Heart right ventricle (tissue), 16 donors: ENCODE results near the gene ISL2. TPM values are rescaled to one million over a fixed set of nuclear protein-coding genes. Genes with fewer than 3 reads are reported as not detected.
"Not testable (repeated sequence)": the region's sequence is repeated elsewhere in the genome, so short reads cannot be mapped to it uniquely, and the experiment has no call there.

Experiments used
- ATAC-seq, 8 donors: fragments of 200-7000 bp; cut with Tn5 transposase; one replicate each; pipeline ENCODE4 v1.9.1; 2020; ENCODE audit warnings: mild to moderate bottlenecking in 8 of 8, moderate library complexity in 8 of 8, moderate number of reproducible peaks in 1 of 8
- DNase-seq, 2 donors: peaks; one replicate each; pipeline ENCODE4 v3.0.0-alpha.2; 2020
- H3K27ac ChIP-seq, 10 donors: fragments of 200-600 bp; sonication (generic) in 2 of 10; one replicate each; pipeline versions ENCODE4 v1.5.0 to v1.8.0; 2020 to 2022; ENCODE audit warnings: mild to moderate bottlenecking in 3 of 10
- H3K27me3 ChIP-seq, 7 donors: fragments of 200-600 bp; one replicate each; pipeline ENCODE4 v1.8.0; 2021 to 2022; ENCODE audit warnings: mild to moderate bottlenecking in 2 of 7
- H3K36me3 ChIP-seq, 9 donors: fragments of 200-600 bp; sonication (generic) in 1 of 9; one replicate each; pipeline versions ENCODE4 v1.5.0 to v1.8.0; 2020 to 2022; ENCODE audit warnings: mild to moderate bottlenecking in 2 of 9
- H3K4me1 ChIP-seq, 9 donors: fragments of 200-600 bp; sonication (generic) in 1 of 9; one replicate each; pipeline versions ENCODE4 v1.5.0 to v1.8.0; 2020 to 2022; ENCODE audit warnings: mild to moderate bottlenecking in 4 of 9
- H3K4me3 ChIP-seq, 10 donors: fragments of 200-600 bp; sonication (generic) in 2 of 10; one replicate each; pipeline versions ENCODE4 v1.5.0 to v1.8.0; 2020 to 2022; ENCODE audit warnings: mild to moderate bottlenecking in 7 of 10, moderate library complexity in 2 of 10
- H3K9me3 ChIP-seq, 11 donors: fragments of 200-600 bp in 10 of 11; sonication (generic) in 2 of 11; one replicate each; pipeline versions ENCODE4 v1.5.0 to v1.8.0; 2013 to 2022; ENCODE audit warnings: mild to moderate bottlenecking in 2 of 11, control low read depth in 1 of 11, moderate library complexity in 1 of 11
- WGBS, 2 donors: extraction: QIAGEN DNeasy Blood & Tissue Kit; methylation state at CpG; one replicate each; pipeline ENCODE4 v1.1.7; 2013; ENCODE audit warnings: inconsistent platforms in 1 of 2; 5-methylcytosine and 5-hydroxymethylcytosine counted together
- intact Hi-C, 10 donors: fragments of 100-400 bp; cut with DNase I; formaldehyde crosslinking; loops; one replicate each; pipeline versions ENCODE4 v1.11.1 to v1.14.2; 2022
- polyA plus RNA-seq, 2 donors: library from polyadenylated mRNA; stranded (reverse); fragments of 200-250 nt; gene quantifications; one replicate each; pipeline ENCODE4 v1.2.3, GENCODE V29; 2013
- total RNA-seq, 10 donors: library from RNA; stranded (reverse); fragmentation: NEBNext Ultra II Directional in 3 of 10; extraction: Animal tissue kit (Norgen Biotek cat#: 25700) in 3 of 10; gene quantifications; one replicate each; pipeline versions ENCODE4 v1.2.1 to v1.2.4, GENCODE V29; 2021 to 2023
- TF ChIP-seq, protein P1 (sequence below), 9 donors: fragments of 200-600 bp; sonication (generic) in 2 of 9; IDR thresholded peaks; one replicate each; pipeline versions ENCODE4 v1.5.0 to v1.8.0; 2021 to 2022; ENCODE audit warnings: antibody characterized with exemption in 9 of 9, mild to moderate bottlenecking in 5 of 9, moderate library complexity in 1 of 9
- donor health status: Arrhythmogenic right ventricular cardiomyopathy.
- donor health status: ischemic (EF 13 %, LVEDD 7.1; RV severe dilation, severe dysfunction).
- donor health status: healthy with polysubstance abuse.
- donor health status: DM: no; HTN: yes; CAD: no.
- donor health status: DM: no; HTN: no; CAD: no.
- donor health status: ischemic (EF 25% LVEDD 6.9; RV normal size, moderate dysfunction).
- donor health status: ischemic (EF 25% LVEDD 5.7; RV mildly dilated, moderate dysfunction).
- donor health status: healthy.
- donor health status: DM: yes; HTN: yes; CAD: no.
- donor health status: Ischemic cardiomyopathy.
- donor health status: ischemic (EF 35%, LVEDD 5.7; RV mildly dilated, moderate dysfunction).
- donor health status: nonischemic (EF 11% LVEDD 7.7; RV severe dilation, severe dysfunction).
- donor health status: DM: yes; HTN: yes; CAD: no.
- donor health status: PGD.
- donor health status: ischemic (EF 29% LVEDD 5.4; RV normal size, mild dysfunction).
- donor health status: nonischemic (EF 23%, LVEDD 6.1; RV moderate dilation, normal function).

The ISL2 gene
- total and polyA plus RNA-seq, 12 donors: 0.16 TPM; not detected in 11

DNA sequence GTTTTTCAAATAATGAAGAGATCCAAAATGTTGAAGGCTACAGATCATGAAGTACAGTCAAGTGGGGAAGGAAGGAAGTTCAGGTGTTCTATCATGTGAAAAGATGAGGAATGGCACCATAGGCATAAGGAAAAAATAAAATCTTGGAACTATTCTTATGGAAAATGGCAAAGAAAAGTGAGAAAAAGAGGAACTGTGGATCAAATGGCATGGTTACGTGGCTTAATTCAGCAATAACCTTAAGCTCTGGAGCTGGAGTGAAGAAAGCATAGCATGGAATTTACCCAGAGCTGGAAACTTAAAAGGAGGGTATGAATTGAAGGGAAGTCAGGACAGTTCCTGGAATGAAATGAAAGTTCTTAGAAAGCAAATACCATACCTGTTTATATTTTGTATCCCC lies 39.7 kb upstream of the ISL2 start:
- H3K9me3 ChIP-seq: no peaks in the 10 kb centered on the region
- intact Hi-C loops: no loop called here
- TF ChIP-seq, protein P1, sequence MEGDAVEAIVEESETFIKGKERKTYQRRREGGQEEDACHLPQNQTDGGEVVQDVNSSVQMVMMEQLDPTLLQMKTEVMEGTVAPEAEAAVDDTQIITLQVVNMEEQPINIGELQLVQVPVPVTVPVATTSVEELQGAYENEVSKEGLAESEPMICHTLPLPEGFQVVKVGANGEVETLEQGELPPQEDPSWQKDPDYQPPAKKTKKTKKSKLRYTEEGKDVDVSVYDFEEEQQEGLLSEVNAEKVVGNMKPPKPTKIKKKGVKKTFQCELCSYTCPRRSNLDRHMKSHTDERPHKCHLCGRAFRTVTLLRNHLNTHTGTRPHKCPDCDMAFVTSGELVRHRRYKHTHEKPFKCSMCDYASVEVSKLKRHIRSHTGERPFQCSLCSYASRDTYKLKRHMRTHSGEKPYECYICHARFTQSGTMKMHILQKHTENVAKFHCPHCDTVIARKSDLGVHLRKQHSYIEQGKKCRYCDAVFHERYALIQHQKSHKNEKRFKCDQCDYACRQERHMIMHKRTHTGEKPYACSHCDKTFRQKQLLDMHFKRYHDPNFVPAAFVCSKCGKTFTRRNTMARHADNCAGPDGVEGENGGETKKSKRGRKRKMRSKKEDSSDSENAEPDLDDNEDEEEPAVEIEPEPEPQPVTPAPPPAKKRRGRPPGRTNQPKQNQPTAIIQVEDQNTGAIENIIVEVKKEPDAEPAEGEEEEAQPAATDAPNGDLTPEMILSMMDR (IDR thresholded peaks at IDR 0.05): no peak
- no peaks in the 10 kb centered on the region for H3K27me3 ChIP-seq
- peaks cover 0 to 6% (median 0%) of the 10 kb centered on the region in 9 donors for H3K36me3 ChIP-seq
- 96 to 97% methylated on average over 1 of the region's 1 CpG for WGBS, 2 donors
- H3K4me1 ChIP-seq: peaks cover 0 to 43% (median 21%) of the 10 kb centered on the region in 9 donors
- DNase-seq (no peak), ATAC-seq (no peak)
- no peak overlapping the region for H3K27ac ChIP-seq
- H3K4me3 ChIP-seq: no peak overlapping the region

DNA sequence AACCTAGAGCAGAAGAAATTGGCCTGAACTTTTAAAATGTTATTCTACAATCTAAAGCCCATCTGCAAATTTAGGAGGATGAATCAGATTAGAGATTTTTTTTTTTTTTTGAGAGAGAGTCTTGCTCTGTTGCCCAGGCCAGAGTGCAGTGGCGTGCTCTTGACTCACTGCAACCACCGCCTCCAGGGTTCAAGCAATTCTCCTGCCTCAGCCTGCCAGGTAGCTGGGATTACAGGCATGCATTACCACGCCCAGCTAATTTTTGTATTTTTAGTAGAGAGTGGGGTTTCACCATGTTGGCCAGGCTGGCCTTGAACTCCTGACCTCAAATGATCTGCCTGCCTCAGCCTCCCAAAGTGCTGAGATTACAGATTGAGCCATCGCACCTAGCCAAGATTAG lies 38.6 kb upstream of the ISL2 start:
- DNase-seq, H3K9me3 ChIP-seq, H3K27me3 ChIP-seq, ATAC-seq, intact Hi-C loops, H3K36me3 ChIP-seq, H3K27ac ChIP-seq, H3K4me3 ChIP-seq: not testable (repeated sequence)
- 95 to 98% methylated on average over 4 of the region's 4 CpGs for WGBS, 2 donors
- peaks cover 0 to 43% (median 21%) of the 10 kb centered on the region in 9 donors for H3K4me1 ChIP-seq

DNA sequence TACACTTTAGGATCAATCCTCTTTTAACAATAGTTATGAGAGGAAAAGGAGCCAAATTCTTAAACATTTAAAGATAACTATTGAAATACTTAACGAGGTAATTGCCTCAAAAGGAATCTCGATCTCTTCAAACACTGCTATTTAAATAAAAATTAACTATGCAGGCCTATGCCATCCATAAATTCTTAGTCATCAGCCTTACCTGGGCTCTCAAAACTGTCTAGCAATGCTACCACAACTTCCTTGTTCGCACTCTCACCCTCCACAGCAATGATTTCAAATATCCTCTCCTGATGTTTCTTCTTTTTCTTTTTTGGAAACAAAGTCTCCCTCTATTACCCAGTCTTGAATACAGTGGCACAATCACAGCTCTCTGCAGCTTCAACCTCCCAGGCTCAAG lies 37.6 kb upstream of the ISL2 start:
- TF ChIP-seq, protein P1 (IDR thresholded peaks at IDR 0.05): no peak
- DNase-seq (no peak), ATAC-seq (no peak)
- 81 to 90% methylated on average over 3 of the region's 3 CpGs for WGBS, 2 donors
- H3K27me3 ChIP-seq: no peaks in the 10 kb centered on the region
- intact Hi-C loops: no loop called here
- no peak overlapping the region for H3K27ac ChIP-seq
- no peak overlapping the region for H3K4me3 ChIP-seq
- H3K4me1 ChIP-seq: peaks cover 0 to 34% (median 15%) of the 10 kb centered on the region in 9 donors
- no peaks in the 10 kb centered on the region for H3K36me3 ChIP-seq
- peaks cover 0 to 2% (median 0%) of the 10 kb centered on the region in 11 donors for H3K9me3 ChIP-seq

DNA sequence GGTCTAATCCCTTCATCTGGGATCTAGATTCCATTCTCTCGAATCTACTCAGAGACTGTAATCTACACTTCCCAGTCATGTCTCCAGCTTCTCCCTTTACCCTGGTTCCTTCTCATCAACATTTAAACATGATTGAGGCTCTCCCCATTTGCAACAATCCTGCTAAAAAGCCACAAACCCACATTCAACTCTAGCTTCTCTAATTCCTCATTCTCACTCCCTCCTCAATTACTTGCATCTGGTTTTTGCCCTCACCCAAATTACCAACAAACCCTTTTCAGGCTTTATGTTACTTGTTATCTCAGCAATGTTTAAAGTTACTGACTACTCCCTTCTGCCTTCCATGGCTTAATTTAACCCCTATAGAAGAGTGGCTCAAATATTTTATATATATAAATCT lies 36.8 kb upstream of the ISL2 start:
- Histone ChIP-seq H3K27me3 (no peaks in the 10 kb centered on the region), H3K4me1 (peaks cover 0 to 27% (median 9%) of the 10 kb centered on the region in 9 donors), H3K27ac (no peak overlapping the region), H3K4me3 (no peak overlapping the region), H3K9me3 (peaks cover 0 to 4% (median 0%) of the 10 kb centered on the region in 11 donors), H3K36me3 (no peaks in the 10 kb centered on the region)
- TF ChIP-seq, protein P1 (IDR thresholded peaks at IDR 0.05): no peak
- WGBS, 2 donors: 80 to 83% methylated on average over 1 of the region's 1 CpG
- DNase-seq: no peak
- intact Hi-C loops: no loop called here
- no peak for ATAC-seq

DNA sequence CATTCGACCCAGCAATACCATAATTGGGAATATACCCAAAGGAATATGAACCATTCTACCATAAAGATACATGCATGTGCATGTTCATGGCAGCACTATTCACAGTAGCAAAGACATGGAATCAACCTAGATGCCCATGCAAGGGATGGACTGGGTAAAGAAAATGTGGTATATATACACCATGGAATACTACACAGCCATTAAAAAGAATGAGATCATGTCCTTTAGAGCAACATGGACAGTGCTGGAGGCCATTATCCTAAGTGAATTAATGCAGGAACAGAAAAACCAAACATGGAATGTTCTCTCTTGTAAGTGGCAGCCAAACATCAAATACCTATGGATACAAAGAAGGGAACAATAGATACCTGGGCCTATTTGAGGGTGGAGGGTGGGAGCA lies 32.7 kb upstream of the ISL2 start:
- Histone ChIP-seq H3K36me3 (no peaks in the 10 kb centered on the region), H3K27me3 (no peaks in the 10 kb centered on the region), H3K4me3 (no peak overlapping the region), H3K27ac (no peak overlapping the region), H3K9me3 (peaks cover 0 to 4% (median 0%) of the 10 kb centered on the region in 11 donors), H3K4me1 (peaks cover 0 to 26% (median 6%) of the 10 kb centered on the region in 9 donors)
- 86 to 88% methylated on average over 1 of the region's 1 CpG for WGBS, 2 donors
- TF ChIP-seq, protein P1 (IDR thresholded peaks at IDR 0.05): no peak
- ATAC-seq (no peak), DNase-seq (no peak)
- intact Hi-C loops: no loop called here
